Keratinocyte (primary cell): ENCODE measurements around the gene RHBDD1. TPM values are rescaled to one million over a fixed set of nuclear protein-coding genes. Genes with fewer than 3 reads are reported as not detected.
A peak's percentile ranks its signal among the peaks of the same experiment; 100 is the strongest.

Experiments
- DNase-seq: peaks from one replicate; pipeline ENCODE4 v3.0.0-alpha.2; 2011; ENCODE audit warnings: low read depth, missing footprints, low spot score
- FAIRE-seq: peaks from 2 replicates; lab custom pipeline; 2011; peaks lifted over from hg19 to GRCh38; lab: Jason Lieb, UNC
- H2AFZ ChIP-seq: 2 replicates; pipeline ENCODE4 v1.6.0; 2012; ENCODE audit warnings: low read length, control low read depth, inconsistent platforms; ENCODE audit not compliant: control insufficient read depth
- H3K27ac ChIP-seq: 2 replicates; pipeline ENCODE4 v1.5.1; 2011; ENCODE audit warnings: low read length; ENCODE audit not compliant: control insufficient read depth, insufficient read depth
- H3K27me3 ChIP-seq: 3 replicates; pipeline ENCODE4 v1.6.0; 2011; ENCODE audit warnings: low read length; ENCODE audit not compliant: control insufficient read depth, insufficient read depth; ENCODE audit errors: extremely low read depth
- H3K36me3 ChIP-seq, 2 experiments: 2 replicates in 1 of 2; 3 replicates in 1 of 2; pipeline ENCODE4 v1.5.1; 2011; ENCODE audit warnings: low read length in 2 of 2, mild to moderate bottlenecking in 1 of 2; ENCODE audit not compliant: control insufficient read depth in 2 of 2, insufficient read depth in 2 of 2; ENCODE audit errors: extremely low read depth in 1 of 2
- H3K4me1 ChIP-seq: 3 replicates; pipeline ENCODE4 v1.5.1; 2011; ENCODE audit warnings: low read length; ENCODE audit not compliant: control insufficient read depth, insufficient read depth; ENCODE audit errors: extremely low read depth
- H3K4me2 ChIP-seq: 3 replicates; pipeline ENCODE4 v1.6.0; 2011; ENCODE audit warnings: low read depth, low read length; ENCODE audit not compliant: control insufficient read depth, insufficient read depth; ENCODE audit errors: extremely low read depth
- H3K4me3 ChIP-seq, 3 experiments: fragments of 200-600 bp in 1 of 3; sonication (generic) in 1 of 3; 2 replicates in 2 of 3; 3 replicates in 1 of 3; pipeline ENCODE4 v1.5.1; 2011 to 2016; ENCODE audit warnings: low read length in 3 of 3, mild to moderate bottlenecking in 3 of 3, control low read depth in 2 of 3, inconsistent platforms in 1 of 3, low read depth in 1 of 3, mixed read lengths in 1 of 3, mixed run types in 1 of 3, moderate library complexity in 1 of 3; ENCODE audit not compliant: control insufficient read depth in 2 of 3, insufficient read depth in 2 of 3; ENCODE audit errors: extremely low read depth in 1 of 3
- H3K79me2 ChIP-seq: 2 replicates; pipeline ENCODE4 v1.6.0; 2012; ENCODE audit warnings: low read length; ENCODE audit not compliant: control insufficient read depth, insufficient read depth
- H3K9ac ChIP-seq: 3 replicates; pipeline ENCODE4 v1.6.0; 2011; ENCODE audit warnings: low read length; ENCODE audit not compliant: control insufficient read depth, insufficient read depth; ENCODE audit errors: extremely low read depth
- H3K9me1 ChIP-seq: 3 replicates; pipeline ENCODE4 v1.6.0; 2011; ENCODE audit warnings: low read length; ENCODE audit not compliant: control insufficient read depth, insufficient read depth; ENCODE audit errors: extremely low read depth
- H3K9me3 ChIP-seq: 2 replicates; pipeline ENCODE4 v1.5.1; 2012; ENCODE audit warnings: low read depth, low read length; ENCODE audit not compliant: control insufficient read depth
- H4K20me1 ChIP-seq: 3 replicates; pipeline ENCODE4 v1.6.0; 2011; ENCODE audit warnings: low read length; ENCODE audit not compliant: control insufficient read depth, insufficient read depth; ENCODE audit errors: extremely low read depth
- CTCF ChIP-seq, 3 experiments: IDR thresholded peaks in 1 of 3; conservative IDR thresholded peaks in 1 of 3; optimal IDR thresholded peaks in 1 of 3; 2 replicates in 2 of 3; 3 replicates in 1 of 3; pipeline versions ENCODE3 to v1.5.1; 2011; ENCODE audit warnings: low read length in 3 of 3, mild to moderate bottlenecking in 3 of 3, moderate library complexity in 2 of 3, control low read depth in 1 of 3, inconsistent platforms in 1 of 3; ENCODE audit not compliant: insufficient read depth in 2 of 3; ENCODE audit errors: extremely low read depth in 1 of 3
- EZH2 ChIP-seq: IDR thresholded peaks from one replicate; pipeline ENCODE4 v1.6.1; 2012; ENCODE audit warnings: inconsistent platforms, mild to moderate bottlenecking, low read length, moderate library complexity
- dilution Hi-C: fragments of 300-500 bp; cut with MboI; formaldehyde crosslinking; loops from one replicate; pipeline ENCODE4 v1.7.0; 2020; ENCODE audit warnings: low sequenced_read_pairs; ENCODE audit not compliant: extremely low pct_ligation_motif_present
- polyA plus RNA-seq, 5 experiments: library from polyadenylated mRNA; depleted of rRNA in 3 of 5; stranded (reverse) in 3 of 5; stranded (forward) in 1 of 5; unstranded in 1 of 5; fragments of >200 nt; gene quantifications; 1 replicate in 1 of 5; 2 replicates in 3 of 5; 3 replicates in 1 of 5; pipeline versions ENCODE4 v1.2.1 to v1.2.3, GENCODE V29; 2011 to 2012; ENCODE audit warnings: missing spikeins in 2 of 5, low read depth in 1 of 5, low replicate concordance in 1 of 5

Gene RHBDD1
- polyA plus RNA-seq, 1 donor (not counting 4 experiments of a cell fraction or from before 2014, with no cell fraction given) = 27.8 TPM

- H3K4me1 ChIP-seq = peaks cover 2% of the 10 kb centered on the region
- dilution Hi-C loops = no loop called here
- H3K9me3 ChIP-seq = peaks cover 2% of the 10 kb centered on the region
- H3K9ac ChIP-seq = no peak overlapping the region
- H3K27me3 ChIP-seq = no peaks in the 10 kb centered on the region
- DNase-seq = peak; percentile 9
- no peak overlapping the region for H3K4me2 ChIP-seq
- no peaks in the 10 kb centered on the region for H4K20me1 ChIP-seq
- TF ChIP-seq EZH2 (no peak), CTCF (optimal IDR thresholded peaks at IDR 0.05 in 1 of 3, IDR thresholded peaks at IDR 0.05 in 1 of 3, conservative IDR thresholded peaks at IDR 0.05 in 1 of 3; ENCODE audit: extremely low read depth in 1 of 3, insufficient read depth in 2 of 3, low read length in 3 of 3) (no peak)
- H3K9me1 ChIP-seq = no peaks in the 10 kb centered on the region
- H2AFZ ChIP-seq = no peak overlapping the region
- H3K27ac ChIP-seq = no peak overlapping the region
- H3K36me3 ChIP-seq = no peaks in the 10 kb centered on the region
- no peak for FAIRE-seq
- H3K4me3 ChIP-seq = no peak overlapping the region
- no peaks in the 10 kb centered on the region for H3K79me2 ChIP-seq
Observed at GRCh38 chr2:227010433-227010832, 174.6 kb downstream of the RHBDD1 start.

- H4K20me1 ChIP-seq = no peaks in the 10 kb centered on the region
- no peaks in the 10 kb centered on the region for H3K36me3 ChIP-seq
- no peaks in the 10 kb centered on the region for H3K79me2 ChIP-seq
- no peak overlapping the region for H3K27ac ChIP-seq
- DNase-seq (no peak), FAIRE-seq (no peak)
- peaks cover 2% of the 10 kb centered on the region for H3K4me1 ChIP-seq
- H2AFZ ChIP-seq = no peak overlapping the region
- TF ChIP-seq CTCF (optimal IDR thresholded peaks at IDR 0.05 in 1 of 3, IDR thresholded peaks at IDR 0.05 in 1 of 3, conservative IDR thresholded peaks at IDR 0.05 in 1 of 3; ENCODE audit: extremely low read depth in 1 of 3, insufficient read depth in 2 of 3, low read length in 3 of 3) = no peak
- TF ChIP-seq EZH2 = no peak
- no peaks in the 10 kb centered on the region for H3K27me3 ChIP-seq
- no peak overlapping the region for H3K9ac ChIP-seq
- dilution Hi-C loops = no loop called here
- H3K4me2 ChIP-seq = no peak overlapping the region
- no peak overlapping the region for H3K4me3 ChIP-seq
- H3K9me1 ChIP-seq = no peaks in the 10 kb centered on the region
- peaks cover 2% of the 10 kb centered on the region for H3K9me3 ChIP-seq
Observed at GRCh38 chr2:227013330-227013729, 177.5 kb downstream of the RHBDD1 start.
